Activated CD4-positive, CD25-positive, alpha-beta regulatory T cell treated with anti-CD3 and anti-CD28 coated beads, Interleukin-2, amount 50 U/mL, for 16 hours (primary cell): Measurements from ENCODE around the gene POLR2I.

Experiments
- DNase-seq: peaks from one replicate; pipeline ENCODE4 v3.0.0-alpha.2; 2020; ENCODE audit warnings: low read depth, low spot score

The POLR2I gene

GRCh38 chr19:36114721-36115452 lies at the start of gene POLR2I:
POLR2I (minus strand) TSS chr19:36114875; CDS start chr19:36114856, 19 bp downstream.
- DNase-seq = peak; percentile 99

GRCh38 chr19:36163813-36164212 lies 49.1 kb upstream of the POLR2I start:
- no peak for DNase-seq

GRCh38 chr19:36160821-36161596 lies 46.3 kb upstream of the POLR2I start:
- no peak for DNase-seq

- DNase-seq = no peak
These were observed 38.5 kb upstream of the POLR2I start for GRCh38 chr19:36153126-36153525.

- DNase-seq = no peak
These were observed 37.8 kb upstream of the POLR2I start, which contains the start of gene COX7A1 for GRCh38 chr19:36152352-36153091. COX7A1 (minus strand) TSS chr19:36152447; CDS start chr19:36152407, 40 bp downstream.

GRCh38 chr19:36152019-36152351 lies 37.3 kb upstream of the POLR2I start:
- no peak for DNase-seq

GRCh38 chr19:36151144-36152018 lies 36.7 kb upstream of the POLR2I start:
- no peak for DNase-seq

GRCh38 chr19:36150586-36150985 lies 35.9 kb upstream of the POLR2I start:
- DNase-seq = no peak

GRCh38 chr19:36149673-36150406 lies 35.2 kb upstream of the POLR2I start:
- no peak for DNase-seq

GRCh38 chr19:36144624-36145023 lies 29.9 kb upstream of the POLR2I start:
- DNase-seq = no peak

- DNase-seq = no peak
These were observed 27.8 kb upstream of the POLR2I start for GRCh38 chr19:36142496-36142895.

GRCh38 chr19:36142046-36142445 lies 27.4 kb upstream of the POLR2I start:
- no peak for DNase-seq

GRCh38 chr19:36141039-36141927 lies 26.6 kb upstream of the POLR2I start:
- DNase-seq = peak; percentile 84

- peak; percentile 14 for DNase-seq
These were observed 25.8 kb upstream of the POLR2I start for GRCh38 chr19:36140304-36141038.

- DNase-seq = peak; percentile 74
These were observed 25.0 kb upstream of the POLR2I start, which contains the start of gene CAPNS1 for GRCh38 chr19:36139473-36140303. CAPNS1 (plus strand) TSS chr19:36140066; CDS start chr19:36141012, 946 bp downstream.

GRCh38 chr19:36139120-36139472 lies 24.4 kb upstream of the POLR2I start:
- DNase-seq = no peak

GRCh38 chr19:36136964-36137686 lies 22.4 kb upstream of the POLR2I start:
- no peak for DNase-seq
